Measurements from ENCODE around the gene PMVK.

GRCh38 chr1:154880671-154881070, 55.8 kb downstream of the PMVK start:
- TF ChIP-seq TAF1 (conservative IDR thresholded peaks at IDR 0.05) (no peak), CTCF (IDR thresholded peaks at IDR 0.05; ENCODE audit: low read depth, low read length, missing input control) (no peak), FOXA1 (IDR thresholded peaks at IDR 0.05) (no peak), ATF3 (IDR thresholded peaks at IDR 0.05) (no peak), RAD21 (IDR thresholded peaks at IDR 0.05) (no peak), EGR1 (IDR thresholded peaks at IDR 0.05; ENCODE audit: low read depth in 2 of 2) (no peak), YY1 (IDR thresholded peaks at IDR 0.05) (no peak), ZBTB33 (IDR thresholded peaks at IDR 0.05) (no peak)

Measured in liver (tissue), 3 donors.